ENCODE data around the gene NHSL1. TPM values are rescaled to one million over a fixed set of nuclear protein-coding genes. Genes with fewer than 3 reads are reported as not detected.

Gene NHSL1
- total RNA-seq, 1 experiment from 2014 or later, result 32.1 TPM

- H3K4me3 Mint-ChIP-seq (ENCODE audit: unreplicated experiment), result no peak overlapping the region
These were observed 57.3 kb downstream of the NHSL1 start for GRCh38 chr6:138441965-138442364.

GRCh38 chr6:138440758-138441357 lies 58.4 kb downstream of the NHSL1 start:
- Mint-ChIP-seq H3K4me3 (ENCODE audit: unreplicated experiment) (no peak overlapping the region), H3K4me1 (ENCODE audit: insufficient read depth, unreplicated experiment) (peaks cover 7% of the 10 kb centered on the region), H3K9me3 (ENCODE audit: unreplicated experiment) (no peaks in the 10 kb centered on the region), H3K27me3 (ENCODE audit: insufficient read depth, unreplicated experiment) (no peaks in the 10 kb centered on the region), H3K36me3 (ENCODE audit: insufficient read depth, unreplicated experiment) (peaks cover 7% of the 10 kb centered on the region), H3K27ac (ENCODE audit: low read depth, unreplicated experiment) (no peak overlapping the region)
- DNase-seq (ENCODE audit: unreplicated experiment), result no peak
- intact Hi-C loops (cut with micrococcal nuclease), result no loop called here
- ChIA-PET CTCF (interaction anchor here (0.8 to 2.3 kb wide), 5 partner anchors 12 to 148 kb away, joined by 3 to 15 read pairs (median 5); no protein-coding TSS in a partner anchor), POLR2A (interaction anchor here (0.6 to 1.8 kb wide), 4 partner anchors 14 to 138 kb away, joined by 3 to 13 read pairs (median 3); no protein-coding TSS in a partner anchor)
- no TSS peak for BruUV-seq (replicated peaks)
- TF ChIP-seq CTCF (IDR thresholded peaks at IDR 0.05; ENCODE audit: unreplicated experiment), result no peak

More at GRCh38 chr6:138441965-138442364, 57.3 kb downstream of the NHSL1 start:
- intact Hi-C loops (cut with micrococcal nuclease), result no loop called here
- Mint-ChIP-seq H3K9me3 (ENCODE audit: unreplicated experiment) (no peaks in the 10 kb centered on the region), H3K36me3 (ENCODE audit: insufficient read depth, unreplicated experiment) (peaks cover 7% of the 10 kb centered on the region), H3K27ac (ENCODE audit: low read depth, unreplicated experiment) (no peak overlapping the region), H3K4me1 (ENCODE audit: insufficient read depth, unreplicated experiment) (peaks cover 7% of the 10 kb centered on the region), H3K27me3 (ENCODE audit: insufficient read depth, unreplicated experiment) (no peaks in the 10 kb centered on the region)
- BruUV-seq (replicated peaks), result no TSS peak
- ChIA-PET POLR2A (interaction anchor here (1.0 to 1.8 kb wide), 3 partner anchors 14 to 49 kb away, joined by 3 to 13 read pairs (median 4); no protein-coding TSS in a partner anchor), CTCF (interaction anchor here (0.6 to 2.3 kb wide), 7 partner anchors 13 to 291 kb away, joined by 3 to 15 read pairs (median 3); partner anchors contain the start of gene HEBP2)
- no peak for TF ChIP-seq CTCF (IDR thresholded peaks at IDR 0.05; ENCODE audit: unreplicated experiment)
- no peak for DNase-seq (ENCODE audit: unreplicated experiment)

GRCh38 chr6:138440296-138440695 lies 59.0 kb downstream of the NHSL1 start:
- Mint-ChIP-seq H3K4me3 (ENCODE audit: unreplicated experiment) (no peak overlapping the region), H3K27ac (ENCODE audit: low read depth, unreplicated experiment) (no peak overlapping the region), H3K9me3 (ENCODE audit: unreplicated experiment) (no peaks in the 10 kb centered on the region), H3K4me1 (ENCODE audit: insufficient read depth, unreplicated experiment) (peaks cover 7% of the 10 kb centered on the region), H3K36me3 (ENCODE audit: insufficient read depth, unreplicated experiment) (peaks cover 7% of the 10 kb centered on the region), H3K27me3 (ENCODE audit: insufficient read depth, unreplicated experiment) (no peaks in the 10 kb centered on the region)
- ChIA-PET POLR2A (interaction anchor here (0.6 to 1.4 kb wide), 2 partner anchors 15 to 137 kb away, joined by 3 read pairs; no protein-coding TSS in a partner anchor), CTCF (interaction anchor here (0.8 to 2.3 kb wide), 4 partner anchors 11 to 80 kb away, joined by 3 to 15 read pairs (median 5); no protein-coding TSS in a partner anchor)
- intact Hi-C loops (cut with micrococcal nuclease), result no loop called here
- no TSS peak for BruUV-seq (replicated peaks)
- TF ChIP-seq CTCF (IDR thresholded peaks at IDR 0.05; ENCODE audit: unreplicated experiment), result no peak
- DNase-seq (ENCODE audit: unreplicated experiment), result no peak

GRCh38 chr6:138439546-138439945 lies 59.7 kb downstream of the NHSL1 start:
- no peak overlapping the region for H3K27ac Mint-ChIP-seq (ENCODE audit: low read depth, unreplicated experiment)
- no peak overlapping the region for H3K4me3 Mint-ChIP-seq (ENCODE audit: unreplicated experiment)
- peaks cover 7% of the 10 kb centered on the region for H3K4me1 Mint-ChIP-seq (ENCODE audit: insufficient read depth, unreplicated experiment)
- POLR2A ChIA-PET, result interaction anchor here (0.5 to 1.4 kb wide), 5 partner anchors 10 to 407 kb away, joined by 3 read pairs; no protein-coding TSS in a partner anchor
- CTCF ChIA-PET, result interaction anchor here (0.6 to 1.8 kb wide), 4 partner anchors 10 to 310 kb away, joined by 3 to 5 read pairs (median 4); no protein-coding TSS in a partner anchor
- H3K9me3 Mint-ChIP-seq (ENCODE audit: unreplicated experiment), result no peaks in the 10 kb centered on the region
- H3K36me3 Mint-ChIP-seq (ENCODE audit: insufficient read depth, unreplicated experiment), result peaks cover 7% of the 10 kb centered on the region
- TF ChIP-seq CTCF (IDR thresholded peaks at IDR 0.05; ENCODE audit: unreplicated experiment), result no peak
- DNase-seq (ENCODE audit: unreplicated experiment), result no peak
- H3K27me3 Mint-ChIP-seq (ENCODE audit: insufficient read depth, unreplicated experiment), result no peaks in the 10 kb centered on the region
- intact Hi-C loops (cut with micrococcal nuclease), result no loop called here
- no TSS peak for BruUV-seq (replicated peaks)
